Kasumi-1 (cell line): Measurements from ENCODE around the gene KDM1B.

Experiments
- DNase-seq, 2 experiments: peaks; one replicate each; lab custom pipeline; 2025; lab: John Stamatoyannopoulos, UW

The KDM1B gene, protein sequence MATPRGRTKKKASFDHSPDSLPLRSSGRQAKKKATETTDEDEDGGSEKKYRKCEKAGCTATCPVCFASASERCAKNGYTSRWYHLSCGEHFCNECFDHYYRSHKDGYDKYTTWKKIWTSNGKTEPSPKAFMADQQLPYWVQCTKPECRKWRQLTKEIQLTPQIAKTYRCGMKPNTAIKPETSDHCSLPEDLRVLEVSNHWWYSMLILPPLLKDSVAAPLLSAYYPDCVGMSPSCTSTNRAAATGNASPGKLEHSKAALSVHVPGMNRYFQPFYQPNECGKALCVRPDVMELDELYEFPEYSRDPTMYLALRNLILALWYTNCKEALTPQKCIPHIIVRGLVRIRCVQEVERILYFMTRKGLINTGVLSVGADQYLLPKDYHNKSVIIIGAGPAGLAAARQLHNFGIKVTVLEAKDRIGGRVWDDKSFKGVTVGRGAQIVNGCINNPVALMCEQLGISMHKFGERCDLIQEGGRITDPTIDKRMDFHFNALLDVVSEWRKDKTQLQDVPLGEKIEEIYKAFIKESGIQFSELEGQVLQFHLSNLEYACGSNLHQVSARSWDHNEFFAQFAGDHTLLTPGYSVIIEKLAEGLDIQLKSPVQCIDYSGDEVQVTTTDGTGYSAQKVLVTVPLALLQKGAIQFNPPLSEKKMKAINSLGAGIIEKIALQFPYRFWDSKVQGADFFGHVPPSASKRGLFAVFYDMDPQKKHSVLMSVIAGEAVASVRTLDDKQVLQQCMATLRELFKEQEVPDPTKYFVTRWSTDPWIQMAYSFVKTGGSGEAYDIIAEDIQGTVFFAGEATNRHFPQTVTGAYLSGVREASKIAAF

DNA sequence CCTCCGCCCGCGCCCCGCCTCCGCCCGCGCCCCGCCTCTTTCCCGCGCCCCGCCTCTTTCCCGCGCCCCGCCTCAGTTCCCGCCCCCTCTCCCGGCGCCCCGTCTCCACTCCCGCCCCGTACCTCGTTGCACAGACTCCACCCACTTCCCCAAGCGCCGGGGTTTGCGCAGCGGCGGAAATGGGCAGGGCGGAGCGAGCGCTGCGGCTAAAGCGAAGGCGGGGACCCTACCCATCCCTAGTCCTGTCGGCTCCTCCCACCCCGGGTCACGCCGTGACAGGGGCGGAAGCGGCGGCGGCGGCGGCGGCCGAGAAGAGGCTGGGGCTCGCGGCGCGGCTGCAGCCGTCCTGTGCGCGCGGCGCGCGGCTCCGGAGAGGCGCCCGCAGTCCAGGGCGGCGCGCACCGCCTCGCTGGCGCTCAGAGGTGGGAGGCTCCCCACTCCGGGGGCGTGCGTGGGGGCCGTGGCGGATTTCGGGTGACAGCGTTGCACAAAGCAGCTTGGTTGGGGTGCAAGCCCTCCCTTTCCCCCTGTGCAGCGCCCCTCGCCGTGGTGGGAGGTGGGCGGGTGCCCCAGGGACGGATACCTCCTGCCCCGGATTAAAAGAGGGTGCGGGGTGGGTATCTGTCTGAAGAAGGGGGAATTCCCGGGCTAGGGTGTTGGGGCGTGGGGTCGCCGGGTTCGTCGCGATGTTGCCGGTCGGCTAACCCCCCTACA is at the start of gene KDM1B:
KDM1B (plus strand) TSS at position 273 of the 714 bp plus-strand sequence. CDS start 4,474 bp downstream, outside the sequence.
- DNase-seq: peak; percentile 95 to 97

DNA sequence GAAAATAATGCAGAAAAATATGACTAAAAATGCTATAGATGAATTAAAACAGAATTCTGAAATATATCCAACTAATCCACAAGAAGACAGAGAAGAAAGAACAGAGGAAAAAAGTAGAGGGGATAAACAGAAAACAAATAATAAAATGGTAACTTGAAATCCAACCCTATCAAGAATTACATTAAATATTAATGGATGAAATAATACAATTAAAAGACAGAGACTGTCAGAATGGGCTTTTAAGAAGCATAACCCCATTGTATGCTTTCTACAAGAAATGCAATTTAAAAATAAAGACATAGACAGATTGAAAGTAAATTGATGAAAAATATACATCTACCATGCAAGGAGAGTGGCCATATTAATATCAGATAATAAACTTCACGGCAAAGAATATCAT is 48.2 kb upstream of the KDM1B start:
- no peak for DNase-seq

DNA sequence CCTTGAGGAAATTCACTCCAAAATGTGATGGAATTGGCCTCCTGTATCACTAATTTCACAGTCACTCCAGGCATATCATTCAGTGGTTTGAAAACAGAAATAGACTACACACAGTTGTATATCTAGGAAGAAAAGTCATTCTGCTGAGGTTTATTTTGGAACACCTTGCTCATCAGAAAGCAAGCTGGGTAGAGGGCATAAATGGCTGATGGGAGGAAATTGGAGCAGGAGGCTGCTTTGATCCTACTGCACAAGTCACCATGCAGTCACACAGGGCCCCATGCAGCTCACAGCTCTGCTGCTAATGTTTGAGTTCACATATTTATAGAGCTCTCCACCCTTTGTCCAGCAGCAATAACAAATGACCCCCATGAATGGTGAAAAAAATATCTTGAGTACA is 45.1 kb upstream of the KDM1B start:
- DNase-seq: no peak

DNA sequence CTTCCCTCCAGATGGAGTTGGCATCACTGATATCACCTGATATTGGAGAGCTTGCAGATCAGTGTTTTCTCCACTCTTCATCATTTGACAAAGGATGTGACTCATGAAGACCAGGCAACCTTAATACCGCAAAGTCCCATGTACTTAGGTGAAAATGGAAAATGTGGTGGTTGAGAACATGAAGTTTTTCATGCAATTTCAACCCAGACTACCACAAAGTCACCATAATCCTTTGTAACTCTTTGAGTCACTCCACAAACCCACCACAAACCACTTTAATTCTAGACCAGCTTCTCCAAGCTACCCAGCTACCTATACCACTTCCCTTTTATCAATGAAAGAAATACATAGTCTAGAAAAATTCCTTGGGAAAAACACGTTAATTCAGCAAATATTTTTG is 39.9 kb upstream of the KDM1B start:
- DNase-seq: no peak

DNA sequence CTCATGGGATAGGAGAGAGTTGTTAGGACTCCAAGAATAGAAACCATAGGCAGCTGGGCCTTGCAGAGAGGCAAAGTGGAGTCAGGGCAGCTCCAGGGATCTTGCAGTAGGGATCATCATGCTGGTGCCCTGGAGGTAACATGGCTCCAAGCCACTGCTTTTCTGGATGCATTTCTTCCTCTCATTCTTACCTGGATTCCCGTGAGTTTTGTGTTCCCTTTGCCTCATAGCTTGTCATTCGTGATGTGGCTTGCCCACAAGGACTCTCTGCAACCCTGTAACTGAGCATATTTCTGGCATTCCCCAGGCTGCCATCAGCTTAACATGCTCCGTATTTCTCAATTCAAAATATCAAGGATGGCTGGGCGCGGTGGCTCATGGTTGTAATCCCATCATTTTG is 38.1 kb upstream of the KDM1B start:
- DNase-seq: no peak

DNA sequence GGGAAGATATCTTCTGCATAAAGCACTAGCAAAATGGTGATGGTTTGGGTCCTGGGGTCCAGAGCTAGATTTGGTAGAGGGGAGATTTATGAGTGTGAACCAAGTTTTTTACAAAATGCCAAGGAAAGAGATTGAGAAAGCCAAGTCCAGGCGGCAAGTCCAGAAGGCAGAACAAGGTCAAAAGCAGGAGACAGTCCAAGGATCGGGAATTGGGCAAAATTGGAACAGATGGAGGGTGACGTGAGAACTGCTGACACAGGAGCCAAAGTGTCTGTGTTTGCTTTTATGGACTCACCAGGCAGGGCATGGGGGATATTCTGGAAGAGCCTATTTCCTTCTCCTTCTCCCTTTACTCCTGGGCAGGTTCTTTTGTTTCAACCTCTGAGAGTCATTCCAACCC is 36.9 kb upstream of the KDM1B start:
- DNase-seq: no peak

DNA sequence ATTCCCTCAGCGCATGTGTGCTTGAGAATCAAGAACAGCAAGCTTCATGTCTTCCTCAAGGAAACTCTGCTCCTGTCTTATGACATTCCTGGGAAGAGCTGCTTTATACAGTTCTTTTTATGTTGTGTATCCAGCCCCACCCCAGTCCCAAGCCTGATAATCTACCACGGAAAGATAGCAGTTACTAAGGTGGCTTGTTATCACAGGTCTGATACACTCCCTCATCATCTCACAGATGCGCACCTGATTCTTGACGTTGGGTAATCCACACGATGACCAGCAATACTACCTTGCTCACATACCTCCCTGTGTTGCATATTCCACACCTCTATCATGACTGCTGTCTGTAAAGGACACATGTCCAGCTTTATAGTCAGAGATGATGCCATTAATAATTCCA is 36.0 kb upstream of the KDM1B start:
- no peak for DNase-seq

DNA sequence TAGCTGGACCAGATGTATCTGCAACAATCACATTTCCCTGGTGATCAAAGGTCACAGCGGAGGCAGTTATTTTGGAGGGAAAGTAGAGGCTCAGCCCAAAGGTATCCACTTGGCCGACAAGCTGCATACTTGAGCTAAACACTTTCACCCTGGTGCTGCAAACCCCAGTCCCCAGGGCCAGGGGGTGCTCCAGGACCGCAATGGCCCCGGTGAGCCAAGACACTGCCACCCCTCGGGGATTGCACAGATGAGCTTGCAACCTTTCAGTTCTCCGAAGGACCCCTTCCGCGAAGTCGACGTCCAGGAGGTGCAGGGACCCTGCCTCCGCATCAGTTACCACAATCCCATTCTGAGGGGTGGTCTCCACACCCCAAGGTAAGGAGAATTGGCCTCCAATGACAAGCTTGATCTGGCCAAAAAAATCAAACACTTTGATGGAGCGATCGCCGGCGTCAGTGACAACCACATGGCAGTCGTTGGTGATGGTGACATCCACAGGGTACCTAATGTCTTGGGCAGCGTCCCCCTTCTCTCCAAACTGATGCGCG is 33.6 kb upstream of the KDM1B start:
- no peak for DNase-seq

DNA sequence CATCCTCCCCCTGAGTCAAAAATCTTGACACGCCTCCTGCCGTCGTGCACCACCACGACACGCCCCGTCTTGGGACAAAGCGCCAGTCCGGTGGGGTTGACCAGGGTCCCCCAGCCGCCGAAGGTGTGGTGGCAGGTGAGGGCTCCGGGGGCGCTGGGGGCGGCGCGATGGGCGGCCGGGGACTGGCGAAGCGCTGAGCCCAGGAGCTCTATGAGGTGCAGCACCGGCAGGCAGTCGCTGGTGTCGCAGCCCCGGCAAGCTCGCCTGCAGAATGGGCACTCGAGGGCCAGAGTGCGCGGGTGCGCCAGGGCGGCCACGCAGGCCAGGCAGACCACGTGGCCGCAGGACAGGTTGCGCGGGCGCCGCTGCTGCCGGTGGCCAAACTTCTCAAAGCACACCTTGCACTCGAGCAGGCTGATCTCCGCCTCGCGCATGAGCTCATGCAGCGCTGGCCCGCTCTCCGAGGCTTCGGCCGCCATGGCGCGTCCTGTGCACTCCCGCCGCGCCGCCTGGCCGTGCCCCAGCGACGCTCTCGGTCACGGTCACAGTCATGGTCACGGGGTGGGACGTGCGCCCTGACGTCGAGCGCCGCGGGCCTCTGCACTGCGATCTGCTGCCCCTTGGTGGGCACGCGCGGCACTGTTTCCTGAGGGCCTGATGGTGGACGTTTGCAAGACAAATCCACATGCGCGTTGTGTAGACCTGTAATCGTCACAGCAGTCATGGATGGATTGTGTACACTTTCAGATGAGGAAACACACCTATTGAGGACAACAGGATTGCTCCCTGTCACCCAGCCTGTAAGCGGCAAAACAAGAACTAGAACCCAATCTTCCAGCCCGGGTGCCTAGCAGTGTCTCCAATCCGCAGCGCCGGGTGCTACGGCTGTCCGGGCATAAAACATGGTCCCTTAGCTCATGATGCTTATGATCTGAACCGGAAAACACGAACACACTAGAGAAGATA is 32.8 kb upstream of the KDM1B start, which contains the start of gene NHLRC1:
NHLRC1 (minus strand) TSS at position 550 of the 966 bp plus-strand sequence; CDS start at position 479, 71 bp downstream.
- no peak for DNase-seq

DNA sequence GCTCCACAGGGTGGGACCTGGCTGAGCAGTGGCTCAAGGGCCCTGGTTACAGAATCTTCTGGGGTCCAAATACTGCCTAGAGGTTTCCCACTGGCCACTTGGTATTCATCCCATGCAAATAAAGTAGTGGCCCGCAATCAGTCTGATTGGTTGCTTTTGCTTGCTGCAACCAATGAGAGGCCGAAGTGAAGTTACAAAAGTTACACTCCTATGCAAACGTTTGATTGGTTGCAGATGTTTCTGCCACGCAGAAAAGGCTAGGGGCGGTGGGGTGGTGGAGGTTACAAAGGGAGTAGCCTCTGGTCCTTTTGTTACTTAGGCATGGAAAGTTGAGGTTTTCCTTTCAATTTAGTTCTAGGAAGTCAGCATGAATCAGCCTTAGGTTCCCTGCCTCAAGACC is 29.1 kb upstream of the KDM1B start:
- no peak for DNase-seq

DNA sequence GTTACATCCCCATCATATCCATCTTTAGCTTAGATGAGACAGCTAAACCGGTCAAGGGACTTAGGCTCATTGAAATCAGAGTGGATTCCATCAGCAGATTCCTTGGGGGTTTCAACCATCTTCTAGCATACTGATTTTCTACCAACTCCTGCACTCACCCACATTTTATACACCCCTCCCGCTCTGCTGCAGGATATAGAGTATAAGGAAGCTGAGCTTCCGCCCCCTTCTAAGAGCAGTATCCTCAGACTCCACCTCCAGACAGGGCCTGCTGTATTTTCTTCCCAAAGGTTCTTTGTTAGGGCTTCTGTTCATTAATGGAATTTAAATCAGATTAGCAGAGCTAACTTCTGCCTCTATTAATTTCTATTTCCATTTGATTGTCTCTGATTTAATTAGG is 22.9 kb upstream of the KDM1B start:
- DNase-seq: no peak

DNA sequence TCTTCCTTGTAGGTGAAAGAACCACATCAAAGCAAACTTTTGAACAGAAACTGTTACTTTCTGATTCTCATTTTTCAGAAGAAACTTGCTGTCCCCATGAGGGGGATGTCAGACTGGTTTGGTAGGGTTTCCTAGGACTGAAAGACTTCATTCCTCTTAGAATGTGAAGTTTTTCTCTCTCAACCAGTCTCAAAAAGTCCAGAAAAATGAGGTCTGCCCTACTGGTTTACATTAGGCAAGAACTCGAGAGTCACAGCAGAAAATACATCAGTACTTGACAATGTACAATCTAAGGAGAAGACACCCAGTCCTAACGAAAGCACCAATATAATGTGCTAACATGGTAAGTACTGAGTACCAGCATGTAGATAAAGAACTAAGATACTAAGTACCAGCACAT is 20.1 kb upstream of the KDM1B start:
- DNase-seq: no peak

DNA sequence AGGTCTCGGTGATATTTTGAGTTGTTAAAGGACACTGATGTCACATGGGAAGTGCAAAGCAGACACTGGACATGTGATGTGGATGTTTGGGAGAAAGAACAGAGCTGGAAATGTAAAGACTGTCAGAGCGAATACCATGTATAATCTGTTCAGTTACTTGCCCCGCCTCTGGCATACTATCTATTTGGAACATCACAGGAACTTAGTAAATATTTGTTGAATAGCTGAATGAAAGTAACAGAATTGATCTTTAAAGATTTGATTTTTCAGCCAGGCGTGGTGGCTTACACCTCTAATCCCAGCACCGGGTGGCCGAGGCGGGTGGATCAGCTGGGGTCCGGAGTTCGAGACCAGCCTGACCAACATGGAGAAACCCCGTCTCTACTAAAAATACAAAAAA is 19.0 kb upstream of the KDM1B start:
- DNase-seq: no peak

DNA sequence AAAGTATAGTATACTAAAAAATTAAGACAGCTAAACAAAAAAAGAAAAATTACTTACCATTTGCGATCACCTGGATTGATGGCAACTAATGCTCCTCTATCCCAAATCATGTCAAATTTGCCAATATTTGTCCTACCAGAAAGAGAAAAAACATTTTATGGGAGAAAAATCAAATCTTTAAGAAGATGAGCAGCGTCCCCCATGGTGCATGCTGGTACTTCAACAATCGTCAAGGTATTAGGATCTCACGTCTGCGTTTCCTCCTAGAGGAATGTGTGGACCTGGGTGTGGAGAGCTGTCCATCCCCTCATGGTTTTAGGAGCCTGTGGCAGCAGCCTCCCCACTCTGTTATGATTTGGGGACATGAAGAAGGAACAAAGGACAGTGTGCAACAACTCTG is 16.3 kb upstream of the KDM1B start:
- DNase-seq: no peak

DNA sequence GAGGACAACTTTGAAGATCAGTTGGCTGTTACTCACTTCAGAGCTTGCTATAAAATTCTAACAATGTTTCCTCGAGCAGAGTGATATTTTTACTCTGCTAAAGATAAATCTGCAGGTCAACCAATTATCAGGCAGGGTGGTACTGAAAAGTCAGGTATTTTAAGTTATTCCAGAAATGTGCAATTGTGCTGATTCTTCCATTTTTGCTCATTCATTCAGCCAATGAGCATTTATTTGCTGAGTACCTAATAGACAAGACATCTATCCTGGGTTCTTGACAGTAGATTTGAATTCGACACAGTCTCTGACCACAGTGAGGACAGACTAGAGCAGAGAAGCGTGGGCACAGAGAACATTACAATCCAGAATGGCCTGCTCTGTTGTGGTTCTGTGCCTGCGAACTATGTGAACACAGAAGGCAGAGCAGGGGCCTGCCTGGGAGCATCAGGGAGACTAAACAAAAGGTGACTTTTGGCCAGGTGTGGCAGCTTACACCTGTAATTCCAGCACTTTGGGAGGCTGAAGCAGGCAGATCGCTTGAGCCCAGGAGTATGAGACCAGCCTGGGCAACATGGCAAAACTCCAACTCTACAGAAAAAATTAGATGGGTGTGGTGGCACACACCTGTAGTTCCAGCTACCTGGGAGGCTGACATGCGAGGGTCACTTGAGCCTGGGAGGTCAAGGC is 15.1 kb upstream of the KDM1B start:
- DNase-seq: no peak

DNA sequence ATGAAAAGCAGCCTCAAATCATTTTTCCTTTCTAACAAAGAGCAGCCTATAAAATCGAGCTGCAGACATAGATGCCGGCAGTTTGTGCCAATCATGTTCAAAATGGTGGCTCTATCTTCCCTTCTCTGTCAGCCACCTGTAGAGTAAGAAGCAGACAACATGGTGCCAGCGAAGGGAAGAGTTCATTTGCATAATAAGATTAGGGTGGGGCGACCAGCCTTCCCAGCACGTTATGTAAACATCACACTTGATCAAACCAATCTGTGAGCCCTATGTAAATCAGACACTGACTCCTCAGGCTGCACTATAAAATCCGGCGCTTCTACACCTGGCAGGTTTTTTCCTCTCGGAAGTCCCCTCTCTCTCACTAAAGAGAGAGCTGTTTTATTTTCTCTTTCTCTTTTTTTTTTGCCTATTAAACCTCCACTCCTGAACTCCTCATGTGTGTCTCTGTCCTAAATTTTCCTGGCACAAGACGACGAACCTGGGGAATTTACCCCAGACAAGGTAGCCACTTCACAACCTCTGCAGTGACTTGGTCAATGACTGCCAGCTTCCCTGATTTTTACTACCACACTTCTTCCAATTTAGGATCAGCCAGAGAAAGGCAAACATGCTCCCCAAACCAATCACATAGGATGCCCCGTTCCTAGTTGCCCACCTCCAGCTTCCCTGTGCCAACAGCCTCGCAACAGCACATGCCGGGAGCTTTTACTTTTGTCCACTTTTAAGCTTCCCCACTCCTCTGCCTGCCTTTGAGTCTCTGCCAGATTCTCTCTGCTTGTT is 13.2 kb upstream of the KDM1B start:
- no peak for DNase-seq

DNA sequence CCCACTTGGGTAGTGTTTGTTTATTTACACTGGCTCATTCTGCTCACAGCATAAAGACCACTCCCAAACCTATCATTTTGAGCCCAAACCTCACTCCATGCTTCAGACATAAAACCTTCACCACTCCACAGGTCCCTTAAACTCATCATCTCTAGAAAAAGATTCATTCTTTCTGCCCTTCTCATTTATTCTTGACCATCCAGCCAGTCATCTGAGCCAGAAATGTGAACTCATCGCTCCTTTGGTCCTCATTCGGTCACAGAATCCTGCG is 12.7 kb upstream of the KDM1B start:
- no peak for DNase-seq

DNA sequence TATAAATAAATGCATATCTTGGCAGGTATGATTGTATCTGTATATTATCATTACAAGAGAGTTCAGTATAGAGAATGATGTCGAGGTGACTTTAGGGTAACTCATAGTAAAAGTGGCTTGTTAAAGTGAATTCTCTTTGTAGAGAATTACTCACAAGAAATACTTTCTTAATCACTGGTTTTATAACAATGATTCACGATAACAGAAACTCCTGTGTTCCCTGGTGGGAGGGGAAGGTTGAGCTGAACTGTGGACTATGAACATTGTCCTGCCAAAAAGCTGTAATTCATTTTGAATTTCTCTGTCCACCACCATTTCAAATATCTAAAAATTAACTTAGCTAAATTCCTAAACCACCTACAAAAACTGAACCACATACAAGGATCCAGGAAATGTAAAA is 8.1 kb upstream of the KDM1B start:
- no peak for DNase-seq

DNA sequence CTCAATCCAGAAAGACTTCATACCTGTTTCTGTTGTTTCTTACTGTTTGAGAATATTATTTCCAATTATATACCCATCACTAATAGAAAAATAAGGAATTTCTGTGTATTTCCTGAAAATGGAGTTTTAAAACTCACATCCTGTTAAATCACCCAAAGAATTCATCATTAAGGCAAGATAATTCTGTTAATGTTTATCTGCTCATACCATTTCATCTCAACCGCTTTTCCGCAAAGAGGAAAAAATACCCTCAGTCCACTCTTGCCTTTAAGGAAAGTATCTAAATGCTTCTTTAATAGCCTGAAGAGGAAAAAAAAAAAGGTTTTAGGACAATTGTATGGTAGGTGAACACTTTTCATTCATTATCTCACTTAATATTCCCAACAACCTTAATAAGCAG is 7.6 kb upstream of the KDM1B start:
- DNase-seq: no peak
